K562 (cell line): ENCODE results near the gene GLOD4. TPM values are rescaled to one million over a fixed set of nuclear protein-coding genes. Genes with fewer than 3 reads are reported as not detected.

ENCODE experiments used
- ATAC-seq: fragments of 200-7000 bp; cut with Tn5 transposase; 3 replicates; pipeline ENCODE4 v1.9.1; 2020; ENCODE audit warnings: moderate library complexity
- BruUV-seq: library from RNA; stranded (reverse); fragments of 400-500 nt; replicated peaks from 2 replicates; lab custom pipeline; 2021; lab: Mats Ljungman, UMichigan
- CTCF ChIA-PET: fragments of 300-600 bp; formaldehyde crosslinking; extraction: SDS; loops from one replicate; lab custom pipeline; 2021; ENCODE audit warnings: low intra/inter-chr PET ratio; lab: Yijun Ruan, JAX
- POLR2A ChIA-PET: fragments of 300-600, 350-650 bp; sonication (Branson Sonifier 250); formaldehyde crosslinking; extraction: SDS; loops from one replicate; lab custom pipeline; 2021; ENCODE audit warnings: antibody characterized with exemption, inconsistent platforms; lab: Yijun Ruan, JAX
- DNase-seq, 4 experiments: peaks; one replicate each; pipeline versions ENCODE4 v3.0.0 to v3.0.0-alpha.2; 2011 to 2018; ENCODE audit warnings: low spot score in 3 of 4, mixed read lengths in 3 of 4; ENCODE audit errors: extremely low read depth in 1 of 4
- FAIRE-seq: peaks from 2 replicates; lab custom pipeline; 2011; peaks lifted over from hg19 to GRCh38; lab: Jason Lieb, UNC
- H2AFZ ChIP-seq: 2 replicates; pipeline ENCODE4 v1.6.0; 2011; ENCODE audit warnings: low read depth, low read length, control low read depth, inconsistent platforms
- H3K27ac ChIP-seq: fragments of 200-600 bp; 3 replicates; pipeline ENCODE4 v1.8.0; 2011; ENCODE audit warnings: low read depth, mild to moderate bottlenecking, control low read depth, inconsistent platforms, low read length, moderate library complexity, mixed read lengths; ENCODE audit errors: extremely low read depth
- H3K27me3 ChIP-seq, 2 experiments: fragments of 300-600 bp in 1 of 2; 2 replicates in 1 of 2; 3 replicates in 1 of 2; pipeline versions ENCODE4 v1.6.0 to v1.8.0; 2011; ENCODE audit warnings: inconsistent platforms in 2 of 2, low read length in 2 of 2, mild to moderate bottlenecking in 1 of 2, mixed read lengths in 1 of 2, moderate library complexity in 1 of 2; ENCODE audit not compliant: control insufficient read depth in 2 of 2, insufficient read depth in 2 of 2
- H3K36me3 ChIP-seq: fragments of 300-600 bp; 3 replicates; pipeline ENCODE4 v1.8.0; 2011; ENCODE audit warnings: mild to moderate bottlenecking, low read length, inconsistent platforms; ENCODE audit not compliant: control insufficient read depth, insufficient read depth
- H3K4me1 ChIP-seq, 2 experiments: fragments of 200-600 bp in 1 of 2; replicated peaks in 1 of 2; 2 replicates in 1 of 2; 3 replicates in 1 of 2; pipeline versions ENCODE4 v1.5.1 to v1.8.0; 2011; ENCODE audit warnings: inconsistent platforms in 2 of 2, low read length in 2 of 2, mild to moderate bottlenecking in 1 of 2, mixed read lengths in 1 of 2, moderate library complexity in 1 of 2; ENCODE audit not compliant: control insufficient read depth in 2 of 2, insufficient read depth in 2 of 2
- H3K4me2 ChIP-seq: 2 replicates; pipeline ENCODE4 v1.6.1; 2011; ENCODE audit warnings: low read length, control low read depth, inconsistent platforms, mixed read lengths; ENCODE audit not compliant: insufficient read depth
- H3K4me3 ChIP-seq: fragments of 200-600 bp; sonication (generic), shearing (Covaris generic); 2 replicates; pipeline ENCODE4 v1.5.1; 2016; ENCODE audit warnings: control low read depth, inconsistent platforms
- H3K79me2 ChIP-seq: fragments of 200-600 bp; 3 replicates; pipeline ENCODE4 v1.8.0; 2011; ENCODE audit warnings: low read length, inconsistent platforms; ENCODE audit not compliant: control insufficient read depth, insufficient read depth
- H3K9ac ChIP-seq, 2 experiments: 2 replicates each; pipeline versions ENCODE4 v1.6.0 to v1.6.1; 2011; ENCODE audit warnings: low read depth in 2 of 2, low read length in 2 of 2, control low read depth in 1 of 2, inconsistent platforms in 1 of 2, mild to moderate bottlenecking in 1 of 2, mixed read lengths in 1 of 2; ENCODE audit not compliant: insufficient read depth in 1 of 2
- H3K9me1 ChIP-seq: one replicate; pipeline ENCODE4 v1.6.0; 2011; ENCODE audit warnings: inconsistent platforms, mild to moderate bottlenecking, low read length, moderate library complexity; ENCODE audit not compliant: control insufficient read depth, insufficient read depth
- H3K9me3 ChIP-seq: replicated peaks from 2 replicates; pipeline ENCODE4 v1.5.1; 2011; ENCODE audit warnings: low read depth, low read length, inconsistent platforms; ENCODE audit not compliant: control insufficient read depth, insufficient read depth
- H4K20me1 ChIP-seq: replicated peaks from 2 replicates; pipeline ENCODE4 v1.6.1; 2011; ENCODE audit warnings: low read length, inconsistent platforms, mixed read lengths; ENCODE audit not compliant: control insufficient read depth, insufficient read depth
- ARID2 ChIP-seq: fragments of 450-650 bp; IDR thresholded peaks from 2 replicates; pipeline ENCODE4 v1.6.1; 2017; ENCODE audit warnings: antibody characterized with exemption, mild to moderate bottlenecking
- FOXJ3 ChIP-seq: sonication (generic); formaldehyde crosslinking; IDR thresholded peaks from 2 replicates; pipeline ENCODE4 v1.4.0; 2020; ENCODE audit warnings: mild to moderate bottlenecking, missing genetic modification reagents
- HBP1 ChIP-seq: fragments of 450-650 bp; formaldehyde crosslinking; IDR thresholded peaks from 2 replicates; pipeline ENCODE4 v1.4.0; 2022; ENCODE audit warnings: missing genetic modification characterization
- HNRNPLL ChIP-seq: fragments of 200-400 bp; formaldehyde crosslinking; IDR thresholded peaks from 2 replicates; pipeline ENCODE4 v1.6.1; 2017; ENCODE audit warnings: low read length, low read depth, mild to moderate bottlenecking; ENCODE audit not compliant: poor library complexity, severe bottlenecking
- MECOM ChIP-seq: fragments of 250-450 bp; sonication (Bioruptor Pico); IDR thresholded peaks from 2 replicates; pipeline ENCODE4 v1.8.0; 2022; ENCODE audit warnings: inconsistent platforms
- NR2C2 ChIP-seq, 2 experiments: fragments of 200-800 bp in 1 of 2; sonication (Bioruptor generic) in 1 of 2; sonication (generic) in 1 of 2; formaldehyde crosslinking in 1 of 2; IDR thresholded peaks; 2 replicates each; pipeline versions ENCODE4 v1.6.1 to v1.8.0; 2016 to 2022; ENCODE audit warnings: mild to moderate bottlenecking in 1 of 2, missing compliant biosample characterization in 1 of 2, missing genetic modification characterization in 1 of 2, missing genetic modification reagents in 1 of 2
- POLR2AphosphoS2 ChIP-seq: IDR thresholded peaks from 2 replicates; pipeline ENCODE4 v1.6.1; 2012; ENCODE audit warnings: low read length, improper control_type of control experiment
- SAP30 ChIP-seq: fragments of 200-600 bp; sonication (generic); IDR thresholded peaks from 2 replicates; pipeline ENCODE4 v1.6.1; 2012; ENCODE audit warnings: borderline replicate concordance, low read depth, mild to moderate bottlenecking, moderate library complexity, low read length, control low read depth, inconsistent platforms; ENCODE audit not compliant: insufficient read depth, poor library complexity, severe bottlenecking
- SMC3 ChIP-seq: conservative IDR thresholded peaks from 2 replicates; pipeline ENCODE4 v1.6.1; 2011; ENCODE audit warnings: low read depth, low read length, improper control_type of control experiment; ENCODE audit not compliant: insufficient read depth
- ZNF263 ChIP-seq: sonication (generic); formaldehyde crosslinking; IDR thresholded peaks from 2 replicates; pipeline ENCODE4 v1.8.0; 2022; ENCODE audit warnings: mild to moderate bottlenecking, missing genetic modification reagents, borderline replicate concordance
- ZNF384 ChIP-seq: IDR thresholded peaks from 2 replicates; pipeline ENCODE4 v1.6.1; 2012; ENCODE audit warnings: low read depth, low read length, improper control_type of control experiment
- ZNF592 ChIP-seq: fragments of 450-650 bp; IDR thresholded peaks from 2 replicates; pipeline ENCODE4 v1.6.1; 2017; ENCODE audit warnings: antibody characterized with exemption, mild to moderate bottlenecking
- WGBS: fragments of 100-300 bp; shearing (Covaris generic); methylation state at CpG from one replicate; pipeline ENCODE4 v1.1.6; 2016; ENCODE audit warnings: low coverage, mixed read lengths; ENCODE audit not compliant: insufficient coverage; ENCODE audit errors: missing lambda C conversion rate; 5-methylcytosine and 5-hydroxymethylcytosine counted together
- in situ Hi-C: fragments of 300-500 bp; cut with MboI; formaldehyde crosslinking; loops from 4 replicates; pipeline ENCODE4 v1.15.0; 2018; ENCODE audit warnings: inconsistent platforms, mixed read lengths
- intact Hi-C: fragments of 100-400 bp; cut with micrococcal nuclease; formaldehyde crosslinking; loops from 2 replicates; pipeline ENCODE4 v1.14.2; 2022
- polyA plus RNA-seq, 8 experiments: library from polyadenylated mRNA; depleted of rRNA in 4 of 8; stranded (reverse) in 5 of 8; unstranded in 3 of 8; fragments of >200 nt; fragmentation: Nextera tagmentation in 2 of 8; fragmentation: Illumina TruSeq in 1 of 8; extraction: Ambion mirVana in 2 of 8; extraction: Trizol in 1 of 8; gene quantifications; 2 replicates each; pipeline versions ENCODE4 v1.2.1 to v1.2.3, GENCODE V29; 2011 to 2014; ENCODE audit warnings: inconsistent platforms in 1 of 8, missing spikeins in 1 of 8
- total RNA-seq, 7 experiments: library from RNA; depleted of rRNA in 6 of 7; stranded (reverse); fragments of >200 nt in 6 of 7; fragmentation: Illumina TruSeq in 2 of 7; extraction: Trizol in 2 of 7; gene quantifications; 2 replicates each; pipeline versions ENCODE4 v1.2.1 to v1.2.3, GENCODE V29; 2011 to 2021; ENCODE audit warnings: low replicate concordance in 1 of 7
- TF ChIP-seq, protein P1 (sequence below): fragments of 450-650 bp; formaldehyde crosslinking; IDR thresholded peaks from 2 replicates; pipeline ENCODE4 v1.4.0; 2022; ENCODE audit warnings: missing genetic modification characterization

GLOD4 gene
- total and polyA plus RNA-seq, 9 of the 15 experiments (the other 6 are each of a cell fraction or from before 2014, with no cell fraction given): 52.0 to 109 (median 64.9) TPM

GRCh38 chr17:778096-778495 is 4.0 kb downstream of the GLOD4 start (continued):
- TF ChIP-seq SMC3: no peak

- Histone ChIP-seq H2AFZ (no peak overlapping the region), H3K9ac (no peak overlapping the region), H3K4me3 (no peak overlapping the region), H3K79me2 (no peaks in the 10 kb centered on the region), H3K27me3 (no peaks in the 10 kb centered on the region), H3K9me1 (no peaks in the 10 kb centered on the region), H3K4me2 (no peak overlapping the region), H3K4me1 (no peaks in the 10 kb centered on the region), H3K9me3 (no peaks in the 10 kb centered on the region), H4K20me1 (no peaks in the 10 kb centered on the region), H3K27ac (no peak overlapping the region), H3K36me3 (peaks cover 91% of the 10 kb centered on the region)
- WGBS: 92% methylated on average over 5 of the region's 5 CpGs
- ChIA-PET POLR2A (no interaction called here), CTCF (no interaction called here)
- in situ Hi-C loops (no loop called here), intact Hi-C loops (no loop called here)
- FAIRE-seq (no peak), ATAC-seq (no peak), DNase-seq (no peak)
- no TSS peak for BruUV-seq
- TF ChIP-seq ZNF384 (no peak), ZNF592 (no peak), ARID2 (no peak), SAP30 (no peak), ZNF263 (no peak), FOXJ3 (CRISPR knock-in tag) (no peak), HNRNPLL (no peak), POLR2AphosphoS2 (no peak), NR2C2 (CRISPR knock-in tag; IDR thresholded peaks at IDR 0.05) (no peak), NR2C2 (tag; IDR thresholded peaks at IDR 0.05) (no peak), MECOM (CRISPR knock-in tag) (no peak), HBP1 (CRISPR knock-in tag) (no peak)
- TF ChIP-seq, protein P1, sequence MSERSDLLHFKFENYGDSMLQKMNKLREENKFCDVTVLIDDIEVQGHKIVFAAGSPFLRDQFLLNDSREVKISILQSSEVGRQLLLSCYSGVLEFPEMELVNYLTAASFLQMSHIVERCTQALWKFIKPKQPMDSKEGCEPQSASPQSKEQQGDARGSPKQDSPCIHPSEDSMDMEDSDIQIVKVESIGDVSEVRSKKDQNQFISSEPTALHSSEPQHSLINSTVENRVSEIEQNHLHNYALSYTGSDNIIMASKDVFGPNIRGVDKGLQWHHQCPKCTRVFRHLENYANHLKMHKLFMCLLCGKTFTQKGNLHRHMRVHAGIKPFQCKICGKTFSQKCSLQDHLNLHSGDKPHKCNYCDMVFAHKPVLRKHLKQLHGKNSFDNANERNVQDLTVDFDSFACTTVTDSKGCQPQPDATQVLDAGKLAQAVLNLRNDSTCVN (CRISPR knock-in tag): no peak
Observed at GRCh38 chr17:774313-774584, 7.8 kb downstream of the GLOD4 start.
